ENCODE results near the gene HSPB8.

Gene HSPB8

GRCh38 chr12:119171291-119171690 lies 7.4 kb upstream of the HSPB8 start:
- no peak for DNase-seq (ENCODE audit: low spot score)

GRCh38 chr12:119171691-119172425 lies 6.9 kb upstream of the HSPB8 start:
- DNase-seq (ENCODE audit: low spot score), result no peak

- DNase-seq (ENCODE audit: low spot score), result no peak
Measured at GRCh38 chr12:119175081-119175480, 3.6 kb upstream of the HSPB8 start.

GRCh38 chr12:119176267-119177055 lies 2.3 kb upstream of the HSPB8 start:
- DNase-seq (ENCODE audit: low spot score), result peak; percentile 40

- DNase-seq (ENCODE audit: low spot score), result no peak
Measured at GRCh38 chr12:119177056-119177325, 1.7 kb upstream of the HSPB8 start.

- DNase-seq (ENCODE audit: low spot score), result no peak
Measured at GRCh38 chr12:119177724-119178380, 879 bp upstream of the HSPB8 start.

GRCh38 chr12:119179335-119180021 lies 747 bp downstream of the HSPB8 start:
- peak; percentile 49 for DNase-seq (ENCODE audit: low spot score)

GRCh38 chr12:119180380-119181040 lies 1.8 kb downstream of the HSPB8 start:
- DNase-seq (ENCODE audit: low spot score), result no peak

- no peak for DNase-seq (ENCODE audit: low spot score)
Measured at GRCh38 chr12:119181202-119181601, 2.5 kb downstream of the HSPB8 start.

- no peak for DNase-seq (ENCODE audit: low spot score)
Measured at GRCh38 chr12:119181944-119182343, 3.2 kb downstream of the HSPB8 start.

- DNase-seq (ENCODE audit: low spot score), result no peak
Measured at GRCh38 chr12:119182701-119183493, 4.2 kb downstream of the HSPB8 start.

- no peak for DNase-seq (ENCODE audit: low spot score)
Measured at GRCh38 chr12:119183942-119184695, 5.4 kb downstream of the HSPB8 start.

- DNase-seq (ENCODE audit: low spot score), result no peak
Measured at GRCh38 chr12:119195256-119195655, 16.5 kb downstream of the HSPB8 start.

- no peak for DNase-seq (ENCODE audit: low spot score)
Measured at GRCh38 chr12:119198440-119198839, 19.7 kb downstream of the HSPB8 start.

GRCh38 chr12:119200601-119201000 lies 21.9 kb downstream of the HSPB8 start:
- no peak for DNase-seq (ENCODE audit: low spot score)

- no peak for DNase-seq (ENCODE audit: low spot score)
Measured at GRCh38 chr12:119201789-119202543, 23.2 kb downstream of the HSPB8 start.

- DNase-seq (ENCODE audit: low spot score), result no peak
Measured at GRCh38 chr12:119202544-119202943, 23.8 kb downstream of the HSPB8 start.

- no peak for DNase-seq (ENCODE audit: low spot score)
Measured at GRCh38 chr12:119204131-119204530, 25.4 kb downstream of the HSPB8 start.

GRCh38 chr12:119204671-119205285 lies 26.0 kb downstream of the HSPB8 start:
- DNase-seq (ENCODE audit: low spot score), result no peak
